ENCODE measurements around the gene MC1R. TPM values are rescaled to one million over a fixed set of nuclear protein-coding genes. Genes with fewer than 3 reads are reported as not detected.

The MC1R gene
- total RNA-seq, 1 experiment from 2014 or later, result 12.2 TPM

DNA sequence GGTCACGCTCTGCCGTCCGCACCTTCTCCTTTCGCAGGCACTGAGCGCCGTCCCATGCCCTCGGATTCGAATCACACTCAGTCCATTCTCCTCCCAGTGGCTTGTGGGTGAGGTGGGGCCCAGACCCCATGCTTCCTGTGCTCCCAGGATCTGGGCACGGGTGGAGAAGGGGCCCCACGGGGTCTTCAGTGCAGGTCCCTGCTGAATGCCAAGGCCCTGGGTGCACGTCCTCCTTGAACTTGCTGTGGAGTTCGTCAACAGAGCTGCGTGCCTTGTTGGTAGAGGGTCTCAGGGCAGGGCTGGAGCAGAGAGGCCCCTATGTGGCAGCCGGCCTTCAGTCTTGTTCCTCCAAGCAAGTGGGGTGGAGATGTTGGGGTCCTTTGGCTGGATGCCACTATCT is 7.3 kb upstream of the MC1R start:
- Histone ChIP-seq H3K4me3 (replicated peaks in 1 of 2; ENCODE audit: low read depth in 1 of 2, low read length in 2 of 2) (no peak overlapping the region), H3K9me2 (ENCODE audit: insufficient read depth) (no peaks in the 10 kb centered on the region), H4K20me1 (ENCODE audit: insufficient read depth) (no peaks in the 10 kb centered on the region), H3K4me2 (ENCODE audit: low read length) (no peak overlapping the region), H3K27me3 (ENCODE audit: insufficient read depth, low read length) (no peaks in the 10 kb centered on the region), H3K79me2 (ENCODE audit: insufficient read depth, low read length) (no peaks in the 10 kb centered on the region), H2AFZ (ENCODE audit: low read depth, low read length, poor library complexity, severe bottlenecking) (no peak overlapping the region), H3K9ac (ENCODE audit: low read length) (no peak overlapping the region), H3K27ac (ENCODE audit: low read depth, low read length) (no peak overlapping the region), H3K9me3 (ENCODE audit: control insufficient read depth in 1 of 2, insufficient read depth in 1 of 2, low read depth in 1 of 2, low read length in 2 of 2) (no peaks in the 10 kb centered on the region), H3K36me3 (ENCODE audit: control insufficient read depth in 1 of 2, insufficient read depth in 2 of 2, low read length in 2 of 2) (peaks cover 17 to 19% of the 10 kb centered on the region in 2 experiments; a peak in 3 of 4 replicates), H3K4me1 (ENCODE audit: control insufficient read depth in 1 of 2, insufficient read depth in 2 of 2, low read length in 2 of 2) (peaks cover 8 to 17% of the 10 kb centered on the region in 2 experiments; a peak in 3 of 4 replicates)
- ATAC-seq (no peak), DNase-seq (ENCODE audit: low read depth, low spot score) (no peak)
- POLR2A ChIA-PET, result no interaction called here
- intact Hi-C loops (cut with micrococcal nuclease), result no loop called here
- CTCF ChIA-PET, result interaction anchor here (1.9 to 5.7 kb wide), 2 partner anchors 11 to 205 kb away, joined by 12 to 57 read pairs; partner anchors contain the start of gene TUBB3
- BruUV-seq (replicated peaks), result no TSS peak
- TF ChIP-seq ZNF274 (IDR thresholded peaks at IDR 0.05; ENCODE audit: low read depth, low read length), result no peak
- TF ChIP-seq SRF (IDR thresholded peaks at IDR 0.05; ENCODE audit: low read depth), result no peak
- no peak for TF ChIP-seq ZFX (IDR thresholded peaks at IDR 0.05)
- no peak for TF ChIP-seq POLR2A (IDR thresholded peaks at IDR 0.05; ENCODE audit: borderline replicate concordance, extremely low read depth, insufficient read depth, insufficient read length)
- TF ChIP-seq, protein P1, sequence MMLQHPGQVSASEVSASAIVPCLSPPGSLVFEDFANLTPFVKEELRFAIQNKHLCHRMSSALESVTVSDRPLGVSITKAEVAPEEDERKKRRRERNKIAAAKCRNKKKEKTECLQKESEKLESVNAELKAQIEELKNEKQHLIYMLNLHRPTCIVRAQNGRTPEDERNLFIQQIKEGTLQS (IDR thresholded peaks at IDR 0.05), result no peak
- no peak for TF ChIP-seq POLR2AphosphoS5 (IDR thresholded peaks at IDR 0.05; ENCODE audit: low read depth, low read length)
- TF ChIP-seq EGR1 (IDR thresholded peaks at IDR 0.05; ENCODE audit: low read depth), result no peak
- TF ChIP-seq, protein P2, sequence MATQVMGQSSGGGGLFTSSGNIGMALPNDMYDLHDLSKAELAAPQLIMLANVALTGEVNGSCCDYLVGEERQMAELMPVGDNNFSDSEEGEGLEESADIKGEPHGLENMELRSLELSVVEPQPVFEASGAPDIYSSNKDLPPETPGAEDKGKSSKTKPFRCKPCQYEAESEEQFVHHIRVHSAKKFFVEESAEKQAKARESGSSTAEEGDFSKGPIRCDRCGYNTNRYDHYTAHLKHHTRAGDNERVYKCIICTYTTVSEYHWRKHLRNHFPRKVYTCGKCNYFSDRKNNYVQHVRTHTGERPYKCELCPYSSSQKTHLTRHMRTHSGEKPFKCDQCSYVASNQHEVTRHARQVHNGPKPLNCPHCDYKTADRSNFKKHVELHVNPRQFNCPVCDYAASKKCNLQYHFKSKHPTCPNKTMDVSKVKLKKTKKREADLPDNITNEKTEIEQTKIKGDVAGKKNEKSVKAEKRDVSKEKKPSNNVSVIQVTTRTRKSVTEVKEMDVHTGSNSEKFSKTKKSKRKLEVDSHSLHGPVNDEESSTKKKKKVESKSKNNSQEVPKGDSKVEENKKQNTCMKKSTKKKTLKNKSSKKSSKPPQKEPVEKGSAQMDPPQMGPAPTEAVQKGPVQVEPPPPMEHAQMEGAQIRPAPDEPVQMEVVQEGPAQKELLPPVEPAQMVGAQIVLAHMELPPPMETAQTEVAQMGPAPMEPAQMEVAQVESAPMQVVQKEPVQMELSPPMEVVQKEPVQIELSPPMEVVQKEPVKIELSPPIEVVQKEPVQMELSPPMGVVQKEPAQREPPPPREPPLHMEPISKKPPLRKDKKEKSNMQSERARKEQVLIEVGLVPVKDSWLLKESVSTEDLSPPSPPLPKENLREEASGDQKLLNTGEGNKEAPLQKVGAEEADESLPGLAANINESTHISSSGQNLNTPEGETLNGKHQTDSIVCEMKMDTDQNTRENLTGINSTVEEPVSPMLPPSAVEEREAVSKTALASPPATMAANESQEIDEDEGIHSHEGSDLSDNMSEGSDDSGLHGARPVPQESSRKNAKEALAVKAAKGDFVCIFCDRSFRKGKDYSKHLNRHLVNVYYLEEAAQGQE (IDR thresholded peaks at IDR 0.05; ENCODE audit: low read depth), result no peak
- TF ChIP-seq RAD21 (IDR thresholded peaks at IDR 0.05; ENCODE audit: low read depth), result no peak
- TF ChIP-seq FOSL1 (IDR thresholded peaks at IDR 0.05; ENCODE audit: low read depth), result no peak
- TF ChIP-seq TCF7L2 (IDR thresholded peaks at IDR 0.05; ENCODE audit: borderline replicate concordance, extremely low read depth, insufficient read depth, insufficient read length), result no peak
- TF ChIP-seq CEBPB (IDR thresholded peaks at IDR 0.05; ENCODE audit: low read depth), result no peak
- TF ChIP-seq SIN3A (IDR thresholded peaks at IDR 0.05; ENCODE audit: low read depth), result no peak
- TF ChIP-seq, protein P3, sequence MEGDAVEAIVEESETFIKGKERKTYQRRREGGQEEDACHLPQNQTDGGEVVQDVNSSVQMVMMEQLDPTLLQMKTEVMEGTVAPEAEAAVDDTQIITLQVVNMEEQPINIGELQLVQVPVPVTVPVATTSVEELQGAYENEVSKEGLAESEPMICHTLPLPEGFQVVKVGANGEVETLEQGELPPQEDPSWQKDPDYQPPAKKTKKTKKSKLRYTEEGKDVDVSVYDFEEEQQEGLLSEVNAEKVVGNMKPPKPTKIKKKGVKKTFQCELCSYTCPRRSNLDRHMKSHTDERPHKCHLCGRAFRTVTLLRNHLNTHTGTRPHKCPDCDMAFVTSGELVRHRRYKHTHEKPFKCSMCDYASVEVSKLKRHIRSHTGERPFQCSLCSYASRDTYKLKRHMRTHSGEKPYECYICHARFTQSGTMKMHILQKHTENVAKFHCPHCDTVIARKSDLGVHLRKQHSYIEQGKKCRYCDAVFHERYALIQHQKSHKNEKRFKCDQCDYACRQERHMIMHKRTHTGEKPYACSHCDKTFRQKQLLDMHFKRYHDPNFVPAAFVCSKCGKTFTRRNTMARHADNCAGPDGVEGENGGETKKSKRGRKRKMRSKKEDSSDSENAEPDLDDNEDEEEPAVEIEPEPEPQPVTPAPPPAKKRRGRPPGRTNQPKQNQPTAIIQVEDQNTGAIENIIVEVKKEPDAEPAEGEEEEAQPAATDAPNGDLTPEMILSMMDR (IDR thresholded peaks at IDR 0.05 in 2 of 3, conservative IDR thresholded peaks at IDR 0.05 in 1 of 3; ENCODE audit: borderline replicate concordance in 1 of 3, insufficient read depth in 1 of 3, low read depth in 2 of 3, low read length in 2 of 3), result no peak
- TF ChIP-seq SP1 (IDR thresholded peaks at IDR 0.05; ENCODE audit: low read depth), result no peak
- TF ChIP-seq, protein P4, sequence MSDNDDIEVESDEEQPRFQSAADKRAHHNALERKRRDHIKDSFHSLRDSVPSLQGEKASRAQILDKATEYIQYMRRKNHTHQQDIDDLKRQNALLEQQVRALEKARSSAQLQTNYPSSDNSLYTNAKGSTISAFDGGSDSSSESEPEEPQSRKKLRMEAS (IDR thresholded peaks at IDR 0.05), result no peak
- TF ChIP-seq EZH2 (IDR thresholded peaks at IDR 0.05), result no peak
- no peak for TF ChIP-seq YY1 (IDR thresholded peaks at IDR 0.05; ENCODE audit: extremely low read depth, insufficient replicate concordance, low read depth, low read length)
- TF ChIP-seq EZH2phosphoT487 (IDR thresholded peaks at IDR 0.05; ENCODE audit: borderline replicate concordance), result no peak
- RAD21 ChIA-PET (ENCODE audit: low non-redundant PET in 1 of 2, low total read pairs in 2 of 2, uncharacterized antibody in 2 of 2, unreplicated experiment in 2 of 2), result interaction anchor here in 1 of 2 experiments (0.5 kb wide), 1 partner anchor 62 kb away, joined by 3 read pairs; no protein-coding TSS in a partner anchor
